ENCODE results near the gene PDE4DIP. TPM values are rescaled to one million over a fixed set of nuclear protein-coding genes. Genes with fewer than 3 reads are reported as not detected.
"Not testable (repeated sequence)": the region's sequence is repeated elsewhere in the genome, so short reads cannot be mapped to it uniquely, and the experiment has no call there.

PDE4DIP gene
- total RNA-seq, 1 donor from 2014 or later = 10.9 TPM

- peak; percentile 23 for DNase-seq
Observed at GRCh38 chr1:148975866-148976537, 131.8 kb downstream of the PDE4DIP start.

GRCh38 chr1:148977785-148978184 is 133.6 kb downstream of the PDE4DIP start:
- not testable (repeated sequence) for DNase-seq

DNA sequence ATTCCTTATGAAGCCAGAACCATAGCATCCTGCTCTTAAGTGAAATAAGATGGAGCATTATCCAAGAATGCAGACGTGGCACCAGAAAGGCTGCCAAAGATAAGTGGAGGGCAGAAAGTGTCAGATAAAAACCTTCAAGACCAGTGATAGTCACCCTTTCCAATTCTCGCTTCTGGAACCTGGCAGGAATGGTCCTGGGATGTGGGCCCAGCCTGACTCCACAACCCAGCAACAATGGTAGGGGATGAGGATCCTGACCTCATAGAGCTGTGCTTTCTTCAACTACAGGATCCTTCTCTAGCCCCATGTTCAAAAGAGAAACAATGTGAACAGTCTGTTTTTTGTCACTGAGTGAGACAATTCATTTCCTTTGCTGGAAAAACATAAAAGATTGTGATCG is 145.2 kb downstream of the PDE4DIP start:
- DNase-seq = peak; percentile 14

- DNase-seq = not testable (repeated sequence)
Observed at GRCh38 chr1:148990233-148990788, 146.1 kb downstream of the PDE4DIP start.

DNA sequence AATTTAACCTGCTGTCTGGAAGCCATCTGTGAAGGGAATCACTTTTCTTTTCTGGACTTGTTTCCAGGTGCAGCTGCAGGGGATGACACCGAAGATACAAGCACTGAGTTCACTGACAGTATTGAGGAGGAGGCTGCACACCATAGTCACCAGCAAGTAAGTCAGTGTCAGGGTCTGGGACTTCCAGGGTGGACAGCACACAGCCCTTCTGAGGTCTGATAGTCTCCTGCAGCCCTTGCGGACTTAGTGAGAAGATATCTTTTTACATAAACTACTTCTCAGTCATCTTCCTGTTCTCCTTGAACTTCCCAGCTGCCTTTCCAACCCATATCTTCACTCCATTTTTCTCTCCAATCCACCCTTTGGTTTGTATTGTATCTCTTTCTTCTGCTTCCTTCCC is 147.6 kb downstream of the PDE4DIP start:
- DNase-seq = not testable (repeated sequence)

GRCh38 chr1:148992364-148992763 is 148.1 kb downstream of the PDE4DIP start:
- DNase-seq = not testable (repeated sequence)

DNA sequence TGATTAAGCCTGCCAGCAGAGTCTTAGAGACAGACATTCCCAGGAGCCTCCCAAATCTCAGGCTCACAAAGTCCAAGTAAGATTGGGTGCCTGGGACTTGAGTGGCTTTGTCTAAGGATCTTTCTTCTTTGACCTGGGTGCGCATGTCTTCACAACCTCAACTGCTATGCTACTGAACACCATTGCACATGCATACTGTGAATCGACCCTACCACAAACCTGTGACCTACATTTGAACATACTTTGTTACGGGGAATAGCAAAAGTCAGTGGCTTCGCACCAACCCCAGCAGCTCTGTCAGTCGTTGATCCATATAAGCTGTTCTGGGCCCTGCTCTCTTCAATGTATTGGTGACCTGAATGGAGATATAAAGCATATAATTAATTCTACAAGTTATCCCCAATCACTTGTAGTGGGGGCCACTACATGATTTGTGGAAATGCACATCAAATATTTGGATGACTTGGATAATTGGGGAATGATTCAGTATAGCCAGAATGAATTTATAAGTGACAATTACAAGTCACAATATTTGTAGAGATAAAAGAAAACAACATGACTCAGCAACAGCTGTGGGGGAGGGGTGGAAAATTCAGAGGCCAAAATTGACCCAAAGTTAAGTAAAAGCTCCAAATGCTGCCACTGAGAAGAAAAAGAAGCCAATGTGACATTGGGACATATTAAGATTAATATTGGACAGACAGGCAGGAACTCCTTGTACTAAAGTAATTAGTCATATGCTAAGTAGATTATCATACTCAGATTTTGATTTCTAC is 152.4 kb downstream of the PDE4DIP start:
- DNase-seq = not testable (repeated sequence)

DNA sequence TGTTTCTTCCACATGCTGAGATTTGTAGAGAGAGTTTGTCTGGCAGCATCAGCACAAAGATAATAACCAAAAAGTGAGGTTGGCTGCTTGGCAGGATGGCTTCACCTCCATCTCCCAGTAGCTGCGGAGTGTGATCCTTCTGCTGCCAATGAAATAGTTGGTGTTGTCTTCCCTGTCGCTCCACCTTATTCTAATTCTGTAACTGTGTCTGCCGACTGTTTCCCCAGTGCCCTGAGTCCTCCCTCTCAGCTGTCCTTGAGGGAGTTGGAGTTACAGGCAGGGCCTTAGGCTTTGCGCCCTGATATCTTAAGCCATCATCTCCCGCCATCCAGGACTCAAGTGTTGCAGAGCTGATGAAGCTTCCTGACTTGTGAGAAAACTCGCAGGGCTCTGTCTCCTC is 153.2 kb downstream of the PDE4DIP start:
- DNase-seq = not testable (repeated sequence)

DNA sequence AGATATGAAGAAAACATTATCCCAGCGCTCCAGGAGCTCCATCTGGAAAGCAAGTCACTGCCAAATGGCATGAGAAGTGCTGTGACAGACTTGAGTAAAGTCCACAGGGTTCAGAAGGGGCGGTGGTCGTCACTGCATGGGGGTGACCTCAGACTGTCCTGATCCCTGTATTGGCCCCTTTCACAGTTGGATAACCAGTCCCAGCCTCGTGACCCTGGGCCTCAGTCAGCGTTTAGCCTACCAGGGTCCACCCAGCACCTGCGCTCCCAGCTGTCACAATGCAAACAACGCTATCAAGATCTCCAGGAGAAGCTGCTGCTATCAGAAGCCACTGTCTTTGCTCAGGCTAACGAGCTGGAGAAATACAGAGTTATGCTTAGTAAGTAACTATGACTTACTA is 158.4 kb downstream of the PDE4DIP start:
- DNase-seq = not testable (repeated sequence)

DNA sequence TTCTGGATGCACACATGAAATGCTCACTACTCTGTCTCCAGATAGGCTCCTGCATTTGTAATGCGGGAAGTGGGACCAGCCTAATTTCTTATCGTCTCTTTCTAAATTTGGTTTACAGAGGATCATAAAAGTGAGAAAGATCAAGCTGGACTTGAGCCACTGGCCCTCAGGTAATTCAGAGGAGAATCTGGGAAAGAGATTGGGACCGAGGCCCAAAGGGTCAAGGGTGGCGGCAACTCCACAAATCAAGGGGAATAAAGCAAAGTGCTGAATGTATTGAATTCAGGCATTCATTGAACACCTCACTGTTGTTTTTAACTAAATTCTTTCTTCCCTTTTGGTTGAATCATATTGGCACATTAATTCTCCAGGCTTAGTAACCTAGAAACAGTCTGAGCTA is 164.1 kb downstream of the PDE4DIP start:
- DNase-seq = not testable (repeated sequence)

- DNase-seq = not testable (repeated sequence)
Observed at GRCh38 chr1:149008769-149009168, 164.5 kb downstream of the PDE4DIP start.

DNA sequence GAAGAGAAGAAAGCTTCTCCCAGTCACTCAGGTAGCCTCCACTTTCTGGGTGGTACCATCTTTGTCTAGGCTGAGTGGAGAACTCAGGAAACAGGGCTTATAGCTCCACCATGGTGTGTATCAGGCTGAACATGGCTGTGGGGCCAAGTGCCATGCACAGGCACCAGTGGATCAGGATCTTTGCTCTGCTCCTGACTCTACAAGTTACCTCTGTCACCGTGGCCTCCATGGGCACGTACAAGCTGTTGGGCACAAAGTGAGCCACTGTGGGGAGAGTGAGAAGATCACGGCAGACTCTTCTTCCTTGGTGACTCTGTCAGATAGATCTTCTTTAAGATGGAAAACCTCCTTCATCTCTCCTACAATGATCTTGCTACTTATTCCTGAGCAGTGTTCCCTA is 165.5 kb downstream of the PDE4DIP start:
- not testable (repeated sequence) for DNase-seq

GRCh38 chr1:149012599-149012998 is 168.4 kb downstream of the PDE4DIP start:
- DNase-seq = not testable (repeated sequence)

- DNase-seq = not testable (repeated sequence)
Observed at GRCh38 chr1:149013513-149013912, 169.3 kb downstream of the PDE4DIP start.

DNA sequence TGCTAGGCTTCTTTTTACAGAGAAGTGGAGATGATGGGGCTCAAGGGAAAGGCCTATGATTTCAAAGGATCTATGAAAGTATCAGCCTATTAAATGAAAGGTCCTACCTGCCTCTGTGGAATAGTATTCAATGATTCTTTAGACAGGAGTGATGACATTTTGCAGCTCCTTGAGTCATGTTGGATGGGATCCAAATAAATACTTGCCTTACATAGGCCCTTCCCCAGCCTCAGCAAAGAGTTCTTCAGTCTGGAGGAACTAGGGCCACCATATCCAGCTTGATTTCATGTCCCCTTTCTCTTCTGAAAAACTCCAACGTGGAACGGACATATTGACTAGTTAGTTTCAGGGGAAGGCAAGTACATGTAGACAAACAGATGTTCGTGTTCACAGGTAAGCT is 171.3 kb downstream of the PDE4DIP start:
- DNase-seq = not testable (repeated sequence)

DNA sequence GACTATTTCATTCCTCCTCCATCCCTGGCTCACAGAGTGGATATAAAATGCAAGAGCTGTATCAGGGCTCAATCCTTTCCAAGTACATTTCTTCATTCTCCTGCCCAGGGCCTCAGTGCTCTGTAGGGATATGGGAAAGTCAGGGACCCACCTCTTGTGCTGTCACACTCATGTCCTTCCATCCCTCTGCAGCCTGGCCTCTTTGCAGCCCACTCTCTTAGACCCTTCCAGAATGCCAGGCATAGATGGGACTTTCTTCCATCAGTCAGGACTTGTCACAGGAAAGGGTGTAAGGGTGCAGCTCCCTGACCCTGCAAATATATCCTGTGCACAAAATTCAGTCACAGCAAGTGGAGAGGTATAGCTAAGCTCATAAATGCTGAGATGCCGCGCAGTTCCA is 172.4 kb downstream of the PDE4DIP start:
- DNase-seq = not testable (repeated sequence)

DNA sequence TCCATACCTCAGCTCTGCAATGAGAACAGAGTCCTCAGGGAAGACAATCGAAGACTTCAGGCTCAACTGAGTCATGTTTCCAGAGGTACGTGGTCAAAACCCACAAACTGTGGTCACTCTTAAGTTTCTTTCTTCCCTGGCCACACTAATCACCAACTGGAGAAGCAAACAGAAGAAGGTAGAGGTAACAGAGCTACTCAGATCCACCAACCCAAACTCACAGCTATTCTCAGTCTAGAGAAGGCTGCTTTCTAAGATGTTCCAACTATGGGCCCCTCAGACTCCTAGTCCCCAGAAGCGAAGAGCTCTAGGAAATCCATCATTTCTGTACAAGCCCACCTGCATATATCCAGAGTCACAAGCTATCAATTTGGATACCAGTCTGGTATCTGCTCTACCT is 174.3 kb downstream of the PDE4DIP start:
- not testable (repeated sequence) for DNase-seq

GRCh38 chr1:149024327-149024726 is 180.1 kb downstream of the PDE4DIP start:
- DNase-seq = not testable (repeated sequence)

GRCh38 chr1:149033916-149034315 is 189.7 kb downstream of the PDE4DIP start:
- DNase-seq = not testable (repeated sequence)

- not testable (repeated sequence) for DNase-seq
Observed at GRCh38 chr1:149043056-149043455, 198.8 kb downstream of the PDE4DIP start.

GRCh38 chr1:149064611-149065010 is 220.4 kb downstream of the PDE4DIP start:
- not testable (repeated sequence) for DNase-seq

GRCh38 chr1:149075505-149076127 is 231.4 kb downstream of the PDE4DIP start:
- DNase-seq = not testable (repeated sequence)
